Caki2 (cell line): ENCODE measurements around the gene ARHGAP12. TPM values are rescaled to one million over a fixed set of nuclear protein-coding genes. Genes with fewer than 3 reads are reported as not detected.
"Not testable (repeated sequence)": the region's sequence is repeated elsewhere in the genome, so short reads cannot be mapped to it uniquely, and the experiment has no call there.

ENCODE experiments used
- DNase-seq: peaks from one replicate; pipeline ENCODE4 v3.0.0-alpha.2; 2015; ENCODE audit warnings: low read depth
- in situ Hi-C: cut with HindIII; loops from 2 replicates; pipeline ENCODE4 v1.10.0; 2016; ENCODE audit warnings: low sequenced_read_pairs, low pct_unique_long_range_greater_than_20kb, mixed read lengths
- total RNA-seq: library from RNA; depleted of rRNA; stranded (reverse); fragments of >200 nt; shearing (Covaris generic); gene quantifications from 2 replicates; pipeline ENCODE4 v1.2.3, GENCODE V29; 2014; ENCODE audit warnings: low replicate concordance

The ARHGAP12 gene
- total RNA-seq, 1 experiment from 2014 or later, result 28.0 TPM

DNA sequence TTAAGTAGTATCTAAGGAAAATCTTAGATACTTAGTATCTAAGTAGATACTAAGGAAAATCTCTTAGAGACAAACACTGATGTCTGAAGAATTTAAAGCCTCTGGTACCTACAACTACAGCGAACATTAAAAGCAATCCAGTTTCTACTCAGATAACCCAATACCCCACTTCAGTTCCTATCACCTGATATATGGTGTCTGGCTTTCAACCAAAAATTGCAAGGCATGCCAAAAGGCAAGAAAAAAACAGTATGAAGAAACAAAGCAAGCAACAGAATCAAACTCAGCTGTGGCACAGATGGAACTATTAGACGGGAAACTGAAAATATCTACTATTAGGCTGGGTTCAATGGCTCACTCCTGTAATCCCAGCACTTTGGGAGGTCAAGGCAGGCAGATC lies 31.1 kb downstream of the ARHGAP12 start:
- no peak for DNase-seq
- in situ Hi-C loops, result no loop called here

DNA sequence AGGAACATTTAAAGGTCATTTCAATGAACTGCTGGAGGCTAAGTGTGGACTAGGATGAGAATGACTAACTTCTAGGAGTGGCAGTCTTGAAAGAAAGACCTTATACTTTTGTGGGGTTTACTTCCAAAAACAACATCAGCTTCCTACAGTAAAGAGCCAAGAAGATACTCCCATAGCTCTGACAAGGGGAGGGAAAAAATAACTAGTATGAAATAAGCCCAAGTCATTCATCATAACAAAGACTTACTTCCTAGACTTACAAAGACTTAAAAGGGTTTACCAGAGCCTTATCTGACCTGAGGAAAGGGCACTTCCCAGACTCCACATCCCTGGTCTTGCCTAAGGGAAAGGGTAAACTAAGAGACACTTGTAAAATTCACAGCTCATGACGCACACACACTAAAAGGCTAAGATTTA lies 31.7 kb downstream of the ARHGAP12 start:
- DNase-seq, result no peak
- in situ Hi-C loops, result no loop called here

DNA sequence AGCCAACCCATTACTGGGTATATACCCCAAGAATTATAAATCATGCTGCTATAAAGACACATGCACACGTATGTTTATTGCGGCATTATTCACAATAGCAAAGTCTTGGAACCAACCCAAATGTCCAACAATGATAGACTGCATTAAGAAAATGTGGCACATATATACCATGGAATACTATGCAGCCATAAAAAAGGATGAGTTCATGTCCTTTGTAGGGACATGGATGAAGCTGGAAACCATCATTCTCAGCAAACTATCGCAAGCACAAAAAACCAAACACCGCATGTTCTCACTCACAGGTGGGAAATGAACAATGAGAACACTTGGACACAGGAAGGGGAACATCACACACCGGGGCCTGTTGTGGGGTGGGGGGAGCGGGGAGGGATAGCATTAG lies 32.9 kb downstream of the ARHGAP12 start:
- DNase-seq, in situ Hi-C loops: not testable (repeated sequence)

DNA sequence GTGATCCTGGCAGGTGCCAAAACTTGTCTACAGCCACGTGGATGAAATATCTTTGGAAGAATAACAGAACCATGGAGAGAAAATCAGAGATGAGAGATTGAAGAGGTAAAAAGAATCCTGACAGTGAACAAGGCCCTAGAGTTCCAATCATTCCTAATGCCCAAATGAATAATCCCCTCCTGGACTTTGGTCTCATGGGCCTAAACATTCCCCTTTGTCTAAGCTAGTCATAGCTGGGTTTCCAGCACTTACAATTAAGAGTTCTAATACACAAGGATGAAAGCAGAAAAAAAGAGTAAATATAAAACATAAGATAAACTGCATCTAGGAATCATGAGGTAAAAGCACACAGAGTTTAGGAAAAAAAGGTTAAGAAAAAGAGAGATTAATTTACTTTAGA lies 40.2 kb downstream of the ARHGAP12 start:
- DNase-seq, result no peak
- in situ Hi-C loops, result no loop called here

DNA sequence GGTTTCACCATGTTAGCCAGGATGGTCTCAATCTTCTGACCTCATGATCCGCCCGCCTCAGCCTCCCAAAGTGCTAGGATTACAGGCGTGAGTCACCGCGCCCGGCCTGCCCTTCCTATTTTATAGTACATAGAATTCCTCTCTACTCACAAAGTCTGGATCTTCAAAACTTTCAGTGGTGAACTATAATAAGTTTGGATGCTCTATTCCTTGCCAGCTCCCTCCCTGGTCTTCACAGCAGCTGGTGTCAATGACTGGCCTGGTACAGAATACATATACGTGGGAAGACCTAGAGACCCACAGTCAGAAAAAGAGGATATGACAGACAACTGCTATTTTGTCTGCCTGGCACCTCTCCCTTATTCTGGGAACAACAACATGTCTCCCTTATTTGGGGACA lies 40.8 kb downstream of the ARHGAP12 start:
- in situ Hi-C loops, result no loop called here
- DNase-seq, result no peak

DNA sequence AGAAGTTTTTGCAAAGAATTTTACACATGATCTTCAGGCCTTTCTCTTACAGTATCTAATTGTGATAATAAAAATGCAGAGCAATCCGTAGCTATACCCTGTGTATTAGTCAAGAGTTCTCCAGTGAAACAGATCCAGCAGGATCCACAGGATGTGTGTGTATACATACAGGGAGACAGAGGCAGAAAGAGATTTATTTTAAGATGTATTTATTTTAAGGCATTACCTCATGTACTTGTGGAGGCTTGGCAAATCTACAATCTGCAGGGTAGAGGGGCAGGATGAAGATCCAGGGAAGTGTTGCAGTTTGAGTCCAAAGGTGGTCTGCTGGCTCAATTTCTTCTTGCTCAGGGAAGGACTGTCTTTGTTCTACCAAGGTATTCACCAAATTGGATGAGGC lies 41.7 kb downstream of the ARHGAP12 start:
- no peak for DNase-seq
- in situ Hi-C loops, result no loop called here

DNA sequence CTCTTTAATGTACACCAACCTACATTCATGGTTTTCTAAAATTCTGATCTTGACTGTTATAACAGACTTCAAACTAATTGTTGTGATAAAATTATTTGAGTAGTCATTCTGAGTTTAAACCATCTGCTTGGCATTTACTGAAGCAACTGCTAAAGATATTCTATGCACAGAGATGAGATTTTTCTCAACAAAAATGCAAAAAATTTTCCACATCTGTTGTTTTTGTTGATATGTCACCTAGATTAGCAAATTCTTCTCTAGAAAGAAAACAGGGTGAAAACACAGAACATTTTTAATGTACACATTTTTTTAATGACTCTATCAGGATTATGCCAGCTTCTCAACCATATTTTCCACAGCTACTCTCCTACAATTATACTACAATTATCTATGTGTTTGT lies 42.7 kb downstream of the ARHGAP12 start:
- in situ Hi-C loops, result no loop called here

DNA sequence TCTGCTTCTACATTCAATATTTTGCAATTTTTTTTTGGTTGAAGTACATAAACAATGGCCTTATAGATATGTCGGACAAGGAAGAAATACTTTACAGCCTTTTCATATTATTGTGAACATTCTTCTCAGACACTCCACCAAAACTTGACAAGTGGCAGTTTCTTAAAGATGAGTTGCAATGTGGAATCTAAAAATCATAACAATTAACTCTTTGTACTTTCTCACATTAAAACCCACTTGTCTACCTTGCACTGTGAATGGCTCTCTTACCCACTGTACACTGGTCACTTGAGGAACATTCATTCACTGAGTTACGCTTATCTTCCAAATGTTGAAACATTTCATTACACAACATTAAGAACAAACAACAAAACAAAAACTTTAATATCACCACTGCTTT lies 44.2 kb downstream of the ARHGAP12 start:
- no peak for DNase-seq
- in situ Hi-C loops, result no loop called here

More for the DNA sequence above, 42.7 kb downstream of the ARHGAP12 start:
- DNase-seq, result no peak

DNA sequence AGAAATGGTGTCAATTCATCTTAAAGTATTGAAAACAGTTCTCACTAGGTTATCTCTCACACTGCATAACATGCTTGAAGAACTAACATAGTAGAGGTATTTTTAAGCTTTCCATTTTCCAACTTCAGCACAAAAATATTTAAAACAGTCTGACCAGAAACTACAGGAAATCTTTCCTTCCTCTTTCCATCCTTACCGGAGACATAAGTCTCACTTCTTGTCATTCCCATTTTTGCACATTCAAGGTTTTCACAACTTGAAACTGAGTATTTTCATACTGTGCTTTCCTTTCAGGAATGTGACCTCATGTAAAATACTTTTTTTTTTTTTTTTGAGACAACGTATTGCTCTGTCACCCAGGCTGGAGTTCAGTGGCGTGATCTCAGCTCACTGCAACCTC lies 45.2 kb downstream of the ARHGAP12 start:
- in situ Hi-C loops, result no loop called here
- no peak for DNase-seq

DNA sequence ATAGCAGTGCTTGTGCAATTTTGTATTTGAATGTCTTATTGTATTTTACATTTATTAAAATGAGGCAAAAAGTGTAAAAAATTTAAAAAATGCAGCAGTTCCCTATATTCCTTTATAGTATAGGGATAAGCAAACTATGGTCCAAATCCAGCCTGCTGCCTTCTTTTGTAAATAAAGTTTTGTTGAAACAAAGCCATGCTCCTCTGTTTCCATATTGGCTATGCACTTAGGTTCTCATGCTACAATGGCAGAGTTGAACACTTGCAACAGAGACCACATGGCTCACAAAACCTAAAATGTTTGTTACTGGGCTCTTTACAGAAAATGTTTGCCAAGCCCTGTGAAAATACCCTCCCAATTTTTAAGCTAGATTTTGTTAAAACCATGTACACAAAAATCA lies 50.1 kb downstream of the ARHGAP12 start:
- DNase-seq, result no peak
- in situ Hi-C loops, result no loop called here

DNA sequence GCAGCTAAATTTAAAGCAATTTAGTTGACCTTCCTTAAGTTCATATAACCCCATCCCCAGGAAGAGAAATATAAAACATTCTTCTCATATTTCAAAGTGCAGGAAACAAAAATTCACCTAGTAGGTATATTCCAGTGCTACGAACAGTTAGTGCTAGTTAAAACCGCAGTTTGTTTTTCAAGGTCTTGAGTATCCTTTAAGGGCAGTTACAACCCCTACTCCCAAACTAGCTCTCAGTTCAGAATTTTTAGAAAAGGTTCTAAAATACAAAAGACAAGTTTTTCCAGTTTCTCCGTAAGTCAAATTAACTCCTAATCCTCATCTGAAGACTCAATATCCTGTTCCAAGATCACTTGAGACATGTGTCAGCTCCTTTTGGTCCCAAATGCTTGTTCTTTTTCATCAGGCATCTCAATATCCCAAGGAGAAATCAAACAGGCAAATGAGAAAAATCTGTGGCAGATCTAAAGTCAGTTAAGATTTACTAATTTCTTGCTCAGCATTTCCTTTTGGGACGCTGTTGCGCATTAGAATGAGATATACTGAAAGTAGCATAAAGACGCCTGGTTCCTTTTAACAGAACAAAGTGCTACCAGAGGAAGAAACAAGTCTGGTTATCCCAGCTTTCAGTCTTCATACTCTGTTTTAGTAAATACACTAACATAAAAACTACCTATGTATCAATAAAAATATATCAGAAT lies 51.8 kb downstream of the ARHGAP12 start:
- DNase-seq, result no peak
- in situ Hi-C loops, result no loop called here

DNA sequence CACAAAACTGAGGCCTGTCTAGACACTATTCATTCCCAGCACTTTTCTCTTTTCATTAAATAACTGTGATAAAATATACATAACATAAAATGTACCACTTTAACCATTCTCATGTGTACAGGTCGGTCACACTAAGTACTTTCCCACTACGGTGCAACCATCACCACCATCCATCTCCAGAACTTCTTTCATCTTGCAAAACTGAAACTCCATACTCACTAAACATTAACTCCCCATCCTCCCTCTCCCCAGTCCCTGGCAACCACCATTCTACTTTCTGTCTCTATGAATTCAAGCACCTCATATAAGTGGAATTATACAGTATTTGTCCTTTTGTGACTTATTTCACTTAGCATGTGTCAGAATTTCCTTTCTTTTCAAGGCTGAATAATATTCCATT lies 53.0 kb downstream of the ARHGAP12 start:
- in situ Hi-C loops, result no loop called here
- no peak for DNase-seq

DNA sequence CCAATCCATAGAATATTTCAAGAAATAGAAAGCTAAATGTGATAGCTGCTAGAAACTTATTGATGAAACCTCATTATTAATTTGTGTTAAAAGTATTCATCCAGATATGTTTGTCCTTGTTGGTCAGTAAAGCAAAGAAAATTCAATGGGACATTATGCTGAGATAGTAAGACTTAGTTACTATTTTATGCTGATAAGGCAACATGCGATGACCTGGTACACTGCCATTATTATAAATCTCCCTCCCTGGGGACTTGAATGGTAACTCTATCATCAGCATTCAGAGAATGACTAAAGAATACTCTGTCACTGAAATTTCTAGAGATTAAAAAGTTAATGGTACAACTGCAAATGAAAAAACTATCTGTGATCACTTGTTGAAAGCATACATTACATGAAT lies 54.9 kb downstream of the ARHGAP12 start:
- no peak for DNase-seq
- in situ Hi-C loops, result no loop called here

DNA sequence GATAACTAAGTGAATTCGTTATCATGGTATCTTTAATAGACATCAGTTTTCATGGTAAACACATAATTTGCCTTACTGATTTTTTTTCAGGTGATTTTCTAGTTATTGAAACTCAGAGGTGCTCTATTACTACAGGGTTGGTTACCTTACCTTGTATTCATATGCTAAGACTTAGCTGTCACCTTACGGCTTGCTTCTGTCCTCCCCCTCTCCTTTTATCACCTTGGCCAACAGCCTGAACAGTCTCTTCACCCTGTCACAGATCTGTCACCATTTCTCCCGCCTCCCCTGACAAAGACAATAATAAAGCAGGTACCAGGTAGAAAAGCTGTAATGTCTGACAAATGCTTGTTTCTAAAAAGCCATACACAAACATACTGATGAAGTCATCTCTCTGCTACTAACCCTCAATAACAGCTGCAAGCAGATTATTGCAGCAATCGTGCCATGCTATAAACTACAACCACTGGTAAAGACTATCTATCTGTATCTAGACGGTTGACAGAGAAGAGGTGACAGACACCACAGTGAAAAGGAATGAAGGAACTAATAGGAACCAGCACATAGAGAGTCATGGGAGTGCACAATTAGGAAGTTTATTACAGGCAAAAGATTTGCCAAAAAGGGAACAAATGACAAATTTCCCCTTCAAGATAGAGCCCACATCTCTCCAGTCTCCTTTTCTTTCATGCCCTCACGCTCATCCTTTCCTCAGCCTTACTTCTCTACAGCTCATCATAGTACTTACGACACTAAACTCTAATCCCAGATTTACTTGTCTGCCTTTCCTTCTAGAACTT lies 57.2 kb downstream of the ARHGAP12 start:
- no peak for DNase-seq
- in situ Hi-C loops, result no loop called here

DNA sequence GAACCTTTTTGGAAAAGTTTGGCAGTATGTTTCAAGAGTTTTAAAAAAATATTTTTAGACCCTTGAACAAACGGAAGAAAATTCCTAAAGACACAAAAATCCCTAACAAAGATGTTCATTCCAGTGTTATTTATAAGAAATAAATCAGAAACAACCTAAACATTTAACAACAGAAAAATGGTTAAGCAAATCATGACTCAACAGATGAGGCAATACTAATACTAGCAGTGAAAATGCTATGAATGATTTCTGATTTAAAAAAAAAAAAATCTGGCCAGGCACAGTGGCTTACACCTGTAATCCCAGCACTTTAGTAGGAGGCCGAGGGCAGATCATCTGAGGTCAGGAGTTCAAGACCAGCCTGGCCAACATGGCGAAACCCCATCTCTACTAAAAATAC lies 61.0 kb downstream of the ARHGAP12 start:
- in situ Hi-C loops, result no loop called here
- DNase-seq, result no peak

DNA sequence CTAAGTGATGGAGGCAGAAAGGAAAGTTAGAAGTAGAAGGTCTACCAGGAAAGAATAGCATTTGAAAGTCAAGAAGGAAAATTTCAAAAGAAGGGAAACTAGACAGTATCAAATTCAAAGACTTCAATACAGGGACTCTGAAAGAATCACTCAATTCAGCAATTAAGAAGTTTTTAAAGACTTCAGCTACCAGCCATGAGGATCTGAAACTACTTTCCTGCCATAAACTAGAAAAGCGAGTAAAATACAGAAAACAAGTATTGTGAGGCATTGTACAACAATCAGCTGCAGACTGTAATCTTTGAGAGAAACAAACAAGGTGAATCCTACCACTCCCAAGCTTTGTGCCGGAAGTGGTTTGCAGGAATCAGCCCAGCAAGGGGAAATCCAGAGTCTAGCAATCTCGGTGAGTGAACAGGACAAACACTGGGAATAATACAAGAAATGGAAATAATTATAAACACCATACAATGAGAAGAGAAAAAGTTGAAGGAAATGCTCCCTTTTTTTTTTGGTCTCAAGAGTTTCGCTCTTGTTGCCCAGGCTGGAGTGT lies 62.4 kb downstream of the ARHGAP12 start:
- in situ Hi-C loops, result no loop called here
- DNase-seq, result no peak

DNA sequence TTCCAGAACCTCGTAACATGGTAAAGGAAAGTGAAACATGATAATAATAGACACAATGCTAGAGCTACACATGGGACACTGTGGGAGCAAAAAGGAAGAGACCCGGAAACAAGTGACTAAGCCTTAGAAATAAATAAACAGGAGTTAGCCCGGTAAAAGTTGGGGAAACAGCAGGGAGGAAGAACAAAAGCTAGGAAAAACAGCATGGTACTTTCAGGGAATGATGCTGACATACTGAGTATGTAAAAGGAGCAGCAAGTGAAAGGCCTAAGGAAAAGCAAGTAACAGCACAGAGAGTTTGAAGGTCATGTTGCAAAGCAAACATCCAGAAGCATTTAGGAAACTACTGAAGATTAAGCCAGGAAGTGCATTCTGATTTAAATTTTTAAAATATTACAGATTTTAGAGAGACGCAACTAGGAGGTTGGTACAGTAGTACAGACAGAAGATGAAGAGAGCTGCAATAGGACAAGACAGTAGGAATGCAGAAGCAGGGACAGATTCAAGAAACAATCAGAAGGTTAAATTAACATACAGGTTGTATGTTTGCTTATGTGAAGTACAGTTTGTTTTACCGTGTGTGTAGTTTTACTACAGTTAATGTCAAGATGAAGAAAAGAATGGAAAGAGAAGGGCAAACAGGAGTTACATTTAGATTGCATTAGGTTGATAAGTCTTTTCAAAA lies 63.7 kb downstream of the ARHGAP12 start:
- no peak for DNase-seq
- in situ Hi-C loops, result no loop called here

DNA sequence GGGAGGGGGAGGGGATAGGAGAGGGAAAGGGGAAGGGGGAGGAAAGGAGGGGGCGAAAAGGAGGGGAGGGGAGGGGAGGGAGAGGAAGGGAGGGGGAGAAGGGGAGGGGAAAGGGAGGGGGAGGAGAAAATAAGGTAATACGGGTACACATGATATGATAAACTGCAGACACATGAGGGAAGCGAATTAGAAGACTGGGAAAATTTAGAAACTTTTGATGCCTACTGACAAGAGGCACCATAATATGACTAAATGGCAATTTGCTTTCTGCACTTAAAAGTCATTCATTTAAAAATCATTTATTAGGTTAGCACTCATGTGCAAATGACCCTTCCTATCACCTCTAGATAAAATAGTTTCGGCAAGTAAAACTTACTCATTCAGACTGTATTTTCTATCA lies 73.6 kb downstream of the ARHGAP12 start:
- no peak for DNase-seq
- in situ Hi-C loops, result no loop called here

DNA sequence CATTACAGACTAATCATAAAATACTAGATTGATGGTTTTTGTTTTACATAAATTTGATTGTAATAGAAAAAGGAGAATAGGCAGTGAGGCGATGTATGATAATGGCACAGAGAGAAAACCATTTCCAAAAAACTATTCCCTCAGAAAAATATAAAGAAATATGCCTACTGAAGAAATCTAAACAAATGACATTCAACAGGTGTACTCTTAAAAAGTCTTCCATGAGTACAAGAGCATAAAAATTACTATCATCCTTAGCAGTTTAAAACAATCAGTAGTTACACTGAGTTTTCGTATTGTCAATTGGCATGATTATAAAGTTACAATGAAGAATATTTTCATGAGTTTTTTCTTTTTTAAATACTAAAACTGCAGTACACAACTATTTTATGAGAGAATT lies 75.0 kb downstream of the ARHGAP12 start:
- no peak for DNase-seq
- in situ Hi-C loops, result no loop called here
